Measurements from ENCODE around the gene ABCA8.
A peak's percentile ranks its signal among the peaks of the same experiment; 100 is the strongest.
"Not testable (repeated sequence)": the region's sequence is repeated elsewhere in the genome, so short reads cannot be mapped to it uniquely, and the experiment has no call there.

Gene ABCA8

GRCh38 chr17:68865584-68865983, 89.6 kb downstream of the ABCA8 start:
- no peak for DNase-seq

GRCh38 chr17:68863091-68863652, 92.0 kb downstream of the ABCA8 start:
- no peak for DNase-seq

GRCh38 chr17:68861602-68862001, 93.6 kb downstream of the ABCA8 start:
- DNase-seq: peak; percentile 11

GRCh38 chr17:68860941-68861340, 94.3 kb downstream of the ABCA8 start:
- DNase-seq: no peak

- DNase-seq: no peak
Observed at GRCh38 chr17:68854452-68854851, 100.7 kb downstream of the ABCA8 start.

- no peak for DNase-seq
Observed at GRCh38 chr17:68853439-68853838, 101.8 kb downstream of the ABCA8 start.

GRCh38 chr17:68853036-68853435, 102.2 kb downstream of the ABCA8 start:
- no peak for DNase-seq

- no peak for DNase-seq
Observed at GRCh38 chr17:68851890-68852289, 103.3 kb downstream of the ABCA8 start.

- no peak for DNase-seq
Observed at GRCh38 chr17:68850749-68851510, 104.3 kb downstream of the ABCA8 start.

- DNase-seq: no peak
Observed at GRCh38 chr17:68849673-68850610, 105.2 kb downstream of the ABCA8 start.

GRCh38 chr17:68847711-68848110, 107.5 kb downstream of the ABCA8 start:
- DNase-seq: no peak

- DNase-seq: no peak
Observed at GRCh38 chr17:68843522-68843921, 111.7 kb downstream of the ABCA8 start.

- no peak for DNase-seq
Observed at GRCh38 chr17:68840073-68840472, 115.1 kb downstream of the ABCA8 start.

- no peak for DNase-seq
Observed at GRCh38 chr17:68835071-68835470, 120.1 kb downstream of the ABCA8 start.

GRCh38 chr17:68834328-68834836, 120.8 kb downstream of the ABCA8 start:
- DNase-seq: no peak

- DNase-seq: no peak
Observed at GRCh38 chr17:68832109-68832802, 122.9 kb downstream of the ABCA8 start.

GRCh38 chr17:68831170-68831569, 124.0 kb downstream of the ABCA8 start:
- DNase-seq: no peak

GRCh38 chr17:68830313-68830712, 124.9 kb downstream of the ABCA8 start:
- no peak for DNase-seq

- DNase-seq: no peak
Observed at GRCh38 chr17:68829211-68829610, 126.0 kb downstream of the ABCA8 start.

GRCh38 chr17:68824707-68825106, 130.5 kb downstream of the ABCA8 start:
- DNase-seq: no peak

- not testable (repeated sequence) for DNase-seq
Observed at GRCh38 chr17:68824185-68824584, 131.0 kb downstream of the ABCA8 start.

GRCh38 chr17:68822719-68823289, 132.4 kb downstream of the ABCA8 start:
- DNase-seq: no peak

Data from NCI-H2029 treated with DMSO at 0.1 percent for 48 hours (cell line).